Mesenteric fat pad (tissue), 1 donor: ENCODE results near the gene SLC1A4. TPM values are rescaled to one million over a fixed set of nuclear protein-coding genes. Genes with fewer than 3 reads are reported as not detected.
"Not testable (repeated sequence)": the region's sequence is repeated elsewhere in the genome, so short reads cannot be mapped to it uniquely, and the experiment has no call there.

ENCODE experiments used
- DNase-seq: peaks from one replicate; pipeline ENCODE4 v3.0.0-alpha.2; 2020; ENCODE audit warnings: low spot score
- total RNA-seq: library from RNA; stranded (reverse); fragmentation: NEBNext Ultra II Directional; extraction: Animal tissue kit (Norgen Biotek cat#: 25700); gene quantifications from one replicate; pipeline ENCODE4 v1.2.1, GENCODE V29; 2021
- donor health status: DM: yes; HTN: yes; CAD: no.

The SLC1A4 gene
- total RNA-seq, 1 donor from 2014 or later = 6.8 TPM

DNA sequence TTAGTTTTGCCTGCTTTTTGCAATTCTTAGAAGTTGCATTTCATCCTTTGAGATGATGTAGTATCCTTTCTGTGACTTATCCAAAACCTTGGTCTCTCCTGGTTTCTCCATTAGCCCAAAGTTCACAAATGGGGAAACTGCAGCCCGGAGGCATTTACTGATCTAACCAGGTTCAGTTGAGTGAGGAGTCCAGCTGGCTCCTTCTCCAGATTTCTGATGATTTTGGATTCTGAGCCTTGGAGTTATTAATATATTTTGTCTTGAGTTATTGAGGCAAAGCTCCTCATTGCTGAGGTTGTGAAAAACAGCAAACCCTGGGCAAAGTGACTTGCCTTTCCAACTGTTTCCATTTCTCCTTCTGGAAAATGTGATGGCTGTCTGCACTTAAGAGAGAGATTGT lies 1.7 kb downstream of the SLC1A4 start:
- no peak for DNase-seq

GRCh38 chr2:64992218-64992617 lies 3.0 kb downstream of the SLC1A4 start:
- no peak for DNase-seq

- DNase-seq = no peak
Measured at GRCh38 chr2:64992990-64993389, 3.8 kb downstream of the SLC1A4 start.

DNA sequence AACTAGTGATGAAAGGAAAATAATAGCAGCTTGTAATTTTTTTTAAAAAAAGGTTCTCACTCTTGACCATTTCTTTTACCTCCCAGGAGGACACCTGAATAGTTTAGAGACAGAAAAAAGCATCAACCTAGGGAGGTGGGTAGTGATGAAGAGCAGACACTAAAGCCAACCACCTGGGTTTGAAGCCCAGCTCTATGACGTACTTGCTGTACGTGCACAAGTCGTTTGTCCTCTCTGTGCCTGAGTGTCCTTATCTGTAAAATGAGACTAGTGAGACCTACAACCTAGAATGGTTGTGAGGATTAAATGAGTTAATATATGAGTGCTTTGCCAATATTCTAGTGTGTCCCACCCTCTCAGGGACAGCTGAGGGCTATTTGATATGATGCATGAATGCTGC lies 5.8 kb downstream of the SLC1A4 start:
- DNase-seq = no peak

DNA sequence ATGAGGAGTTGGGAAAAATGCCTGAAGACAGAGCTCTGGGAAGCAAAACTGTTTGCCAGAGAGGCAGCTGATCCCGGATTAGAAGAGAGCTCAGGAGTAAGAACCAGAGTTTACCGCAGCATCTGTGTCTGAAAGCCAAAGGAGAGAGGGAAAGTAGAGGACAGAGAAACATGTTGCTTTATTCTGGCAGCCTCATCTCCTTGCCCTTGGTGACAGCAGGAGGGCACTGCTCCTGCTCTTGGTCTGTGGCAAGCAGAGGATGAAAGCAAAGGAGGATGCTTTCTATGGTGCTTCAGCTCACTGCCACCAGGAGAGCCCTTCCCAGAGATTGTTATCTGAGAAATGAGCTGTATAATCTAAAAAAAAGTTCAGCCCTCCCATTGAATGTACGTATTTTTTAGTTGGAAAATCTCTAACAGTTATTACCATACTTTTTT lies 7.7 kb downstream of the SLC1A4 start:
- DNase-seq = no peak

DNA sequence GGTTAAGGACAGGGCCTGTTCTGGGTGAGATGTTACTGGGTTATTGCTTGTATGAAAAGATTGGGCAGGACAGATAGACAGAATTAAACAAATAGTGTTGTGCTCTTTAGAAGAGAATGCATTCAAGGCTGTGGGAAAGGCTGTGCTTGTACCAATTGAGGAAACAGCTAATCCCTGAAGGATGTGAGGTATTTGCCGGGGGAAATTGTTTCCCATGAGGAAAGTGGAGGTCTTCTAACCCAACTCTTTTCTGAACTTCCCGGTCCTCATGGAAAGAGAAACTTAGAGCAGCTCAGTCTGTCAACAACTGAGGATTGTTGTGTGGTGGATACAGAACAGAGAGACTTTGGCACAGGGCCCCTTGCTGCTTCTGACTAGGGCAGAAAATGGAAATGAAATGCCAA lies 9.5 kb downstream of the SLC1A4 start:
- no peak for DNase-seq

GRCh38 chr2:64999754-65000153 lies 10.6 kb downstream of the SLC1A4 start:
- no peak for DNase-seq

GRCh38 chr2:65000644-65001043 lies 11.4 kb downstream of the SLC1A4 start:
- no peak for DNase-seq

DNA sequence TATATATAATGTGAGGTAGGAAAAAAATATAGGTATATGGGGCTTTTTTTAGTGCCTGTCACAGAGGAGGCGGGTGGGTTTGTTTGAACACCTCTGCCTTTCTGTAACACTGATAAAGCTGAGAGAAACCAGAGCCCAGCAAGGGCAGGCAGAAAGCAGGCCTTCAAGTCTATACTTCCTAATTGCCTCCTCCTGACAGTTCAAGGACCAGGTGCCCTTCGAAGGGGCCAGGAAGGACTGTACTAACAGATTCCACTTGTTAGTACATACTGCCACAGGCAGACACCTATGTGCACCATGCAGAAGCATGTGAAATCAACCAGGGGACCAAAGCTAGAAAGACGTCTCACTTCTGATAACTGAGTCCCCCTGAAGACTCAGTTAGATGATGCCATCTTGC lies 13.8 kb downstream of the SLC1A4 start:
- DNase-seq = no peak

- not testable (repeated sequence) for DNase-seq
Measured at GRCh38 chr2:65004232-65004631, 15.0 kb downstream of the SLC1A4 start.

- DNase-seq = no peak
Measured at GRCh38 chr2:65013776-65014175, 24.6 kb downstream of the SLC1A4 start.

DNA sequence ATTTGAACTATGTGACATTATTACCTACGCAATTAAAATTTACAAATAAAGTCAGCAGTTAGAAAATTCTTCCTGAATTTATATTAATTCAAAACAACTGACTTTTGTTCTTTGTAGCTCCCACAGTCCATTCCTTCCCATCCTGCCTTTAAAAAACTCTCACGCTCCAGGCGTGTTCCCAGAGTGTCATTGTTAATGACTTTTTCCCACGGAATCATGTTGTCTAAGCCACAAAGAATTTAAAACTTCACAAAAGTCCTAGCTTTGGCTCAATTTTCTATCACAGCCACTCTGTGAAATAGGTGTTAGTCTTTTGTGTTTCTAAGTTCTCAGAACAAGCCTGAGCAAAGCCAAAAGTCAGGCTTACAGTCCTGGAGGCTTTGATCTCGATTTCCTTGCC lies 26.5 kb downstream of the SLC1A4 start:
- no peak for DNase-seq

- no peak for DNase-seq
Measured at GRCh38 chr2:65016789-65017188, 27.6 kb downstream of the SLC1A4 start.

GRCh38 chr2:65017335-65017734 lies 28.1 kb downstream of the SLC1A4 start:
- DNase-seq = no peak

DNA sequence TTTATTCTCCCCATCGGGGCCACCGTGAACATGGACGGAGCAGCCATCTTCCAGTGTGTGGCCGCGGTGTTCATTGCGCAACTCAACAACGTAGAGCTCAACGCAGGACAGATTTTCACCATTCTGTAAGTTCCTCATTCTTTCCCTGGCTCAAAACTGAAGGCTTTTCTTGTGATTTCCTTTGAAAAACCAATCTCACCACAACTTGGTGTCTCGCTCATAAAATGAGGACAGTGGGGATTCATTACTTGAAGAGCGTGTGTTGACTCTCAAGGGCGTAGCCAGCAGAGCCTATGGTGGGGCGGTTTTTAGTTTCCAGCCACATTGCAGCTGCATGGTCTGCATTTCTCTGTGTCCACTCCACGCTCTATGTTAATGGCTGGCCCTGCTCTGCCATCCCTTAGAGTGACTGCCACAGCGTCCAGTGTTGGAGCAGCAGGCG lies 29.0 kb downstream of the SLC1A4 start:
- no peak for DNase-seq

DNA sequence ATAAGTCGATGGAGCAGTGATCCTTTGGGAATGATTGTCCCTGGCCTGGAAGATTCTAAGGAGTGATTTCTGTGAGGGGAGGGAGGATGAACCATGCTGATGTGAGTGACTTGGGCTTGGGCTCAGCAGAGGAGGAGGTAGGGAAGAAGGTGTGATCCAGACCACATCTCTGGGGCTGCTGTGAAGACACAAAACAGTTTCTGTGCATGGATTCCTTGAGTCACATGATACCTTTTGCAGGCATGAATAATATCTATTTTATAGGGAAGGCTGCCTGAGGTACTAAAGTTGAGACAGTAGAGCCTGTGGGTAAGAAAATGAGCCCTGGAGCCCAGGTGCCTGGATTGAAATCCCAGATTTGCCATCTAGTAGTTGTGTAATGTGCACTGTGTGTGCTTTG lies 29.8 kb downstream of the SLC1A4 start:
- no peak for DNase-seq

- no peak for DNase-seq
Measured at GRCh38 chr2:65019675-65020195, 30.5 kb downstream of the SLC1A4 start.

DNA sequence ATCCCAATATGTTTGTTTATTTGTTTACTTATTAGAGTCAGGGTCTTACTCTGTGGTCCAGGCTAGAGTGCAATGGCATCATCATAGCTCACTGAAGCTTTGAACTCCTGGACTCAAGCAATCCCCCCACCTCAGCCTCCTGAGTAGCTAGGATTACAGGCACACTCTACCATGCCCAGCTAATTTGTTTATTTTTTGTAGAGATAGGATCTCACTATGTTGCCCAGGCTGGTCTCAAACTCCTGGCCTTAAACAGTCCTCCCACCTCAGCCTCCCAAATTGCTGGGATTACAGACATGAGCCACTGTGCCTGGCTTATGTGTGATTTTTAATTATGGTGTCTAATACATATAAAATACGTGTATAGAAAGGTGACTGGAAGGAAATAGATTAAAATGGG lies 31.1 kb downstream of the SLC1A4 start:
- DNase-seq = not testable (repeated sequence)

- no peak for DNase-seq
Measured at GRCh38 chr2:65020943-65021528, 31.8 kb downstream of the SLC1A4 start.

GRCh38 chr2:65021709-65022108 lies 32.5 kb downstream of the SLC1A4 start:
- DNase-seq = no peak

DNA sequence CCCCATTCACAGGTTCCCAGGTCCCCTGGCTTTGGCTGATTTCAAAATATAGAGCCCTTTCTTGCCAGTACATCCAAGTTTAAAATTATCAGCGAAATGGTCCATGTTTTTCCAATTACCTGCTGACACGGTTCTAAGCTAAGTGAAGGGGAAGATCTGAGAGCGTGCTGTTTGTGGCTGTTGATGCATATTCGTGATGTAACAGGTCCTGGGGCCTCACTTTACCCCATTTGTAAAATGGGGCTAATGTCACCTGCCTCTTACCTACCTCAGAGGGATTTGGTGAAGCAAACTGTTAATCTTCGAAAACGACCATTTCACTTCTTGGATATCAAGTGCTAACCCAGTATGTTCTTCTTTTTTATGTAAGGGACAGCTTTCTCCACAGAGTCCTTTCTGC lies 33.0 kb downstream of the SLC1A4 start:
- DNase-seq = no peak

GRCh38 chr2:65023742-65024141 lies 34.5 kb downstream of the SLC1A4 start:
- no peak for DNase-seq

GRCh38 chr2:65024149-65024829 lies 35.1 kb downstream of the SLC1A4 start:
- no peak for DNase-seq
